CD4-positive, alpha-beta T cell treated with Interleukin-4 for 1 hour (primary cell): Measurements from ENCODE around the gene ANKRD45.
"Not testable (repeated sequence)": the region's sequence is repeated elsewhere in the genome, so short reads cannot be mapped to it uniquely, and the experiment has no call there.

Experiments used
- DNase-seq, 2 donors: peaks; one replicate each; pipeline ENCODE4 v3.0.0-alpha.2; 2020 to 2022

Gene ANKRD45

DNA sequence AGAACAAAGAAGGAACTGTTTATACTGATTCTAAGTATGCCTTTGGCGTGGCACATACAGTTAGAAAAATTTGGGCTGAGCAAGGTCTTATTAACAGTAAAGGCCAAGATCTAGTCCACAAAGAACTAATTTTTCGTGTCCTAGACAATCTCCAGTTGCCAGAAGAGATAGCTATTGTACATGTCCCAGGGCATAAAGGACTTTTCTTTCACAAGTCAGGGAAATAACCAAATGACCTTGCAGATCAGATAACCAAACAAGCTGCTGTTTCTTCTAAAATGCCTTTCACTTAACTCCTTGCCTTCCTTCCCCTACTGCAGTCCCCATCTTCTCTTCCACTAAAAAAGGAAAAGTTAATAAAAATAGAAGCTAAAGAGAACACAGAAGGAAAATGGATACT, 30.5 kb downstream of the ANKRD45 start:
- no peak for DNase-seq

DNA sequence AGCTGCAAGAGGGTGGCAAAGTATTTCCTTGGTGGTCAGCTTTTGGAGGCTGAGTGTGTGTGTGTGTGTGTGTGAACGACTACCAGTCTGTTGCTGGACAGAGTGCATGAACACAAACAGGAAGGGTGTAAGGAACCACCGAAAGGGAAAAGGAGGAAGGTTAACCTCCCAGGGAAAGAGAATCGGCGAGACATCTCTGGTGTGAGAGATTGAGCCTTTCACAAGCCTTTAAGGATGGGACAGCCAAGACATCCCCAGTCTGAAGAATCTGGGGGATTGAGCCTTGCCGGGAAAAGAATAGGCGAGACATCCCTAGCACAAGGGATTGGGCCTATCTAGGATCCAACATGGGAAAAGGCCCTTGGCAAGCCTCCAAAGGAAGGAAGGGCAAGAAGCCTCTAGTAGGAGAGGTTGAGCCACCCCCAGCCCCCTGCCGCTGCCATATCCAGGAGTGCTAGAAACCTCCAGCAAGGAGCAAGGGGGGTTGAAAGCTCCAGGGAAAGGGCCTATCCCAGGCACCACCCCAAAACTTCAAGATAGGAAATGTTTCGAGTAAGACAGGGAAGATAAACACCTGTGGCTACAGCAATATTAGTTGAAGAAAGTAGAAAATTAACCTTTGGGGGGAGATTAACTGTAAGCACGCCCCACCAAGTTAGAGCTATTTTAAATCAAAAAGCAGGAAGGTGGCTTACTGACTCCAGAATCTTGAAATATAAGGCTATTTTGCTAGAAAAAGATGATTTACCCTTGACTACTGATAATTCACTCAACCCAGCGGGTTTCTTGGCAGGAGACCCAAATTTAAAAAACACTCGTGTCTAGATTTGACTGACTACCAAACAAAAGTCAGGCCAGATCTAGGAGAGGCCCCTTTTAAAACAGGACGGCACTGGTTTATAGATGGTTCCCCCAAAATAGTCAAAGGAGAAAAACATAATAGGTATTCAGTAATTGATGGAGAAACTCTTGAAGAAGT, 31.3 kb downstream of the ANKRD45 start:
- DNase-seq: no peak

DNA sequence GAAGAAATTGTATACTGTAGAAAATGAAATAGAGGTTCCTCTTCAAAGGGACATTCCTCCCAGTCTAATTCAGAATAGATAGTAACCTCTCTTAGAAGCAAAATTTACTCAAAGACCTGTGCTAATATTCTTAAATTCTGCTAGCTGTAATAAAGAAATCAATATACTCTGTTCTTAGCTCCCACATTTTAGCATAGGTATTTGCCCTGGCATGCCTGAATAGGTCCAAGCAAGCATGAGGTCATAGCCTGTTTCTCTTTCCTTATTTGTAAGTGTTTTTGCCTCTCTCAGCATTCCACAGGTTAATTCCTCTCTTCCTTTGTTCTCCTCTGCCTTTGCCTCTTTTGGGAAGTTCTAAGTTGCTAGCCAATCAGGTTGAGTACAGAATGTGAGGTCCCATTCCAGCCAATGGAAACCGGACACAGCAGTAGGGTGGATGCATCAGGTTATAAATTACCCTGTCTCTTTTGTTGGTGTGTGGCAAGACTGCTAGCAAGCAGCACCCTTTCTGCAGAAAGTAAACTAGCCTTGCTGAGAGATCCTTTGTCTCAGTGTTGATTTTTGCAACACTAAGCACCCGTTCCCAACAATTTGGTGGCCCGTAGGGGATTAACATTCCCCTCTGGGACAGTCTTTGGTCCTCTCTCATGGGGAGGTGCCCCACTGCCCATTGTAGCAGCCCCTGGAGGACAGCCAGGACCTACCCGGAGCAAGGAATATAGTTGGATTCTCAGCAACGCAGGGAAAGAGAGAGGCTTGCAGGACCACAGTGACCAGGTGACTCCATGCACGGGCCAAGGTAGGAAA, 32.2 kb downstream of the ANKRD45 start:
- DNase-seq: not testable (repeated sequence)

DNA sequence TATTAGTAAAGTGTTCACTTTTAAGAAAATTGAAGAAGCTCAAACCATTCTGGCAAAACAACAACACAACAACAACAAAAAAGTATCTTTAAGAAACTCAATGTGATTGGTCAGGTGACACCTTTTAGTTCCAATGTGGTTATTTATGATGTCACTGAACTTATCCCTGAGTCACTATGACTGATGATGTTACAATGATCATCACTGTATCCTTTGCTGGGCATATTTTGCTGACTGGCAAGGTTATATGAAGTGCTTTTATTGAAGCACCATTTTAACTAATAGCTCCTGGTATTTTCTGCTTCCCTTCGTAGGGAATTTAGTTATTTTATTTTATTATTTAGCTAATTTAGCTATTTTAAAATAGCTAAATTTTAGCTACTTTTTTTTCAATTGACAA, 34.5 kb downstream of the ANKRD45 start, which contains the start of gene TEX50:
TSS of gene TEX50 (plus strand) at position 223 of the 400 bp plus-strand sequence. CDS start 184 bp downstream, outside the sequence.
- no peak for DNase-seq

DNA sequence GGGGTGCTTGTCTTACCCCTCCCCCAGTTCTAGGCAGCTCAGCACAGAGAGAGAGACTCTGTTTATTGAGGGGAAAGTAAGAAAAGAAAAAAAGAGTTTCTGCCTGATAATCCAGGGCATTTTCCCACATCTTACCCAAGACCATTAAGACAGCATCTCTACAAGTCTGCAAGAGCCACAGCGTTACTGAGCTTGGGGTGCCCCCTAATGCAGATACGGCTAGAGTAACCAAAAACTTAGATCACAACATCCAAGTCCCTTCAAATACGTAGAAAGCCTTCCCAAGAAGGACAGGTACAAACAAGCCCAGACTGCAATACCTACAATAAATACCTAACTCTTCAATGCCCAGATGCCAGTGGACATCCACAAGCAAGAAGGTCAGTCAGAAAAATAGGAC, 40.8 kb downstream of the ANKRD45 start:
- peak in 1 of 2 donors; percentile 9 for DNase-seq

DNA sequence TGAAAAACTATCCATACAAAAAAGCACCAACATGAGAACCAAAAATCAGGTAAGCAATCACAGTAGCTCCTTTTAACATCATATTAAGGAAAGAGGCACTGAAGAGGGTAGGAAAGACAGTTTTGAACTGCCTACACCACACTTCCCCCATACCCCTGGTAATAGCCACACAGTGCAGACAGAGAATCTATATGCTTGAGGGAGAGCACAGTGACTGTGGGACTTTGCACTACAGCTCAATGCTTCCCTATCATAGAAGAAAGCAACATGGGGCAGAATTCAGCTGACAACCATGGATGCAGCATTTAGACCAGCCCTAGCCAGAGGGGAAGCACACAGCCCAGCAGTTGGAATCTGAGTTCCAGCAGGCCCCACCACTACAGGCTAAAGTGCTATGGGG, 42.4 kb downstream of the ANKRD45 start:
- no peak for DNase-seq

DNA sequence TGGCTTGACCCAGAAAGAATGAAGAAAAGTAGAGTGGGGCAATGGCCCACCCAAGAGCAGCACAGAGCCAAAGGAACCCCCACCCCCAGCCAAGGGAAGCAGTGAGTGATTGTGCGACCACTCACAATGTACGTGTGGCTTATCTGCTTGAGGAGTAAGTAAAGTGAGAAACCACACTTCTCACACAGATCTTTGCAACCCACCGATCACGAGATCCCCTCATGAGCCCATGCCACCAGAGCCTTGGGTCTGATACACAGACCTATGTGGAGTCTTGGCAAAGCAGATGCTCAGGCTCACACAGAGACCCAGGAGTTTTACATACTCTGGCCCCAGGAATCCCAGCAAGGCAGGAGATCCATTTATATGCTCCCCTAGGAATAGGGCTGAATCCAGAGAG, 52.8 kb downstream of the ANKRD45 start:
- DNase-seq: no peak

DNA sequence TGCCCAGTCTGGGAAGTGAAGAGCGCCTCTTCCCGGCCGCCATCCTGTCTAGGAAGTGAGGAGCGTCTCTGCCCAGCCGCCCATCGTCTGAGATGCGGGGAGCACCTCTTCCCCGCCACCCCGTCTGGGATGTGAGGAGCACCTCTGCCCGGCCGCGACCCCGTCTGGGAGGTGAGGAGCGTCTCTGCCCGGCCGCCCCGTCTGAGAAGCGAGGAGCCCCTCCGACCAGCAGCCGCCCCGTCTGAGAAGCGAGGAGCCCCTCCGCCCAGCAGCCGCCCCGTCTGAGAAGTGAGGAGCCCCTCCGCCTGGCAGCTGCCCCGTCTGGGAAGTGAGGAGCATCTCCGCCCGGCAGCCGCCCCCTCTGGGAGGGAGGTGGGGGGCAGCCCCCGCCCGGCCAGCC, 56.6 kb downstream of the ANKRD45 start:
- DNase-seq: not testable (repeated sequence)

DNA sequence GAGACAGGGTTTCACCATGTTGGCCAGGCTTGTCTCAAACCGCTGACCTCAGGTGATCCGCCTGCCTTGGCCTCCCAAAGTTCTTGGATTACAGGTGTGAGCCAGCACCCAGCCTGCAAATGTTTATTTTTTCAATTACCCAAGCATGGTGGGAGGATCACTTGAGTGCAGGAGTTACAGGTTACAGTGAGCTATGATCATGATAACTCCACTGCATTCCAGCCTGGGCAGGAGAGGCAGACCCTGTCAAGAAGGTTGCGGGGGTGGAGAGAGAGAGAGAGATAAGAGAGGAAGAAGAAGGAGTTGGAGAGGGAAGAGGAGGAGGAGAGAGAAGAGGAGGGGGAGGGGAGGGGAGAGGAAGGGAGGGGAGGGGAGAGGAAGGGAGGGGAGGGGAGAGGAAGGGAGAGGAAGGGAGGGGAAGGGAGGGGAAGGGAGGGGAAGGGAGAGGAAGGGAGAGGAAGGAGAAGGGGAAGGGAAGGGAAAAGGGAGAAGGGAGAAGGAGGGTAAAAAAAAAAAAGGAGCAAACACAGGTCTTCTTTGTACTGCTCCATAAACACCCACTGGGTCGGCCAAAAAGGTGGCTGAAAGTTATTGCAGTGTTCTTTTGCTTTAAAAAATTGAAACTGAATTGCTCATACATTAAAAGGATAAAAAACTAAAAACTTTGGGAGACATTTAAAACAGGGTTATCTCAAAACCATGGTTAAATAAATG, 61.0 kb downstream of the ANKRD45 start:
- no peak for DNase-seq

DNA sequence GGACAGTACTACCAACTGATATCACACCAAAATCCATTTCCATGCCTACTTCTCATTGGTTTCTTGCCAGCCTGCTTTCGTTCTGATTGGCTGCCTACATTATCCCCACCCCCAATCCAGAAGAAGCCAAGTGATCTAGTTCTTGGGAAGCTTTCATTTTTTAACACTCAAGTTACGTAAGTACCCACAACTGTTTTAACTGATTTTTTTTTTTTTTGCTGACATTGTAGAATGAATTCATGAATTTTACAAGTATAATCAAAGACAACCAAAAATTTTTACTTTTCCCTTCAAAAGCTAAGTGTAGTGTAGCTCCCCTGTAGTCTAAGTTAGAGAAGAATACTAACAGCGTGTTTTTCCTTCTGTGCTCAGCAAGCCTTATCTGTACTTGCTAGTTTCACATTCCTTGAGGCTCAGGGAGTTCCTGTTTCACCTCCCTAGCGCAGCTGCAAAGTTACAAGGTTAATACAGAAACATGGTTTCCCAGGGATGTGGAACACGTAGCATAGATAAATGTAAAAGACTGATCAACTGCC, 66.5 kb downstream of the ANKRD45 start, which contains the start of gene SLC9C2:
TSS of gene SLC9C2 (minus strand) at position 17 of the 536 bp plus-strand sequence. CDS start 1,296 bp downstream, outside the sequence.
- no peak for DNase-seq

DNA sequence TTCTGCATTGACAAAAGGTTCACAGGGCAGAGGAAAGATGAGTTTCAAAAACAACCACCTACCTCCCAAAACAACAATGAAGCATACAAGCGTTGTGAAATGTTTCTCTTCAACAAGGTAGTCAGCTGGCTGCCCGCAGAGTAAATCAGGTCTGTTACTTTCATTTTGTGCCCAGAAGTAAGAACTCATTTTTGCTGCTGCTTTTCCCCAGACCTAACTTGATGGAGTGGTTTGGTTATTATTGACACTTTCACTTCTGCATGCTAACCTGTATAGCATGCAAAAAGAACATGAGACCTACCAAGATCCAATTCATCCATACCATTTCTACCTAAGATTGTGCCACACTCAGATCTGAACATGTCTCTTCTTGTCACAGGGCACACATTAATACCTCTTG, 68.1 kb downstream of the ANKRD45 start:
- DNase-seq: no peak

DNA sequence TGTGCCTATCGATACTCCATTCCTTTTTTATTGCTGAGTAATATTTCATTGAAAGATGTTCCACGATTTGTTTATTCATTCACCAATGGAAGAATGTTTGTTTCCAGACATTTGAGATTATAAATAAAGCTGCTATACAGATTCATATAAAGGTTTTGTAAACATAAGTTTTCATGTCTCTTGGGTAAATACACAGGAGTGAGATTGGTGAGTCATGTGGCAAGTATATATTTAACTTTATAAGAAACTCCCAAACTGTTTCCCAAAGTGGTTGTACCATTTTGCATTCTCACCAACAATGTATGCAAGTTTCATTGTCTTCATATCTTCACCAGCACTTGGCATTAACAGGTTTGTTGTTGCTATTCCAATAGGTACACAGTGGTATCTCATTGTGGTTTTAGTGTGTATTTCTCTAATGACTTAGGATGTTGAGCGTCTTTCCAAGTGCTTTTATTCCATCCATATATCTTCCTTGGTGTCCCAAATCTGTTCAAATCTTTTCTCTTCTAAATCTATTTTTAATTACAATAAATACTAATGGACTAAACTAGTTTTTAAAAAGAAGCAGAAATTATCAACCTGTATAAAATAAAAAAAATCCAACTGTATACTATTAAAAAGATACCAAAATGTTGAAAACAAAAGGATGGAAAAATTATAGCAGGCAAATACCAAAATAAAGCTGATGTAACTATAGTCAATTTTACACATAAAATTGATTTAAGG, 73.4 kb downstream of the ANKRD45 start:
- DNase-seq: no peak

DNA sequence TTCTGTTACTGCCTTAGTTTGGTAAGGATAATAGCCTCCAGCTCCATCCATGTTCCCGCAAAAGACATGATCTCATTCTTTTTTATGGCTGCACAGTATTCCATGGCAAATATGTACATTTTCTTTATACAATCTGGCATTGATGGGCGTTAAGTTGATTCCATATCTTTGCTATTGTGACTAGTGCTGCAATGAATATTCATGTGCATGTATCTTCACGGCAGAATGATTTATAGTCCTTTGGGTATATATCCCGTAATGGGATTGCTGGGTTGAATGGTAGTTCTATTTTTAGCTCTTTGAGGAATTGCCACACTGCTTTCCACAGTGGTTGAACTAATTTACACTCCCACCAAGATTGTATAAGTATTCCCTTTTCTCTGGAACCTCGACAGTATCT, 78.5 kb downstream of the ANKRD45 start:
- DNase-seq: not testable (repeated sequence)

DNA sequence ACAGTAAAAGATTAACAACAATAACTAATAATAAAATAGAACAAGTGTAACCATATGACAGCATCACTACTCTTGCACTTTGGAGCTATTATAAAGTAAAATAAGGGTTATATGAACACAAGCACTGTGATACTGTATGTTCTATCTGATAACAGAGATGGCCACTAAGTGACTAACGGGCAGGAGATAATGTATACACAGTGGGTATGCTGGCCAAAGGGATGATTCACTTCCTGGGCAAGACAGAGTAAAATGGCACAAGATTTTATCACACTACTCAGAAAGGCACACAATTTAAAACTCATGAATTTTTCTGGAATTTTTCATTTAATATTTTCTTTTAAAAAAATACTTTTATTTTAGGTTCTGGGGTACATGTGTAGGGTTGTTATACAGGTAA, 79.1 kb downstream of the ANKRD45 start:
- no peak for DNase-seq

DNA sequence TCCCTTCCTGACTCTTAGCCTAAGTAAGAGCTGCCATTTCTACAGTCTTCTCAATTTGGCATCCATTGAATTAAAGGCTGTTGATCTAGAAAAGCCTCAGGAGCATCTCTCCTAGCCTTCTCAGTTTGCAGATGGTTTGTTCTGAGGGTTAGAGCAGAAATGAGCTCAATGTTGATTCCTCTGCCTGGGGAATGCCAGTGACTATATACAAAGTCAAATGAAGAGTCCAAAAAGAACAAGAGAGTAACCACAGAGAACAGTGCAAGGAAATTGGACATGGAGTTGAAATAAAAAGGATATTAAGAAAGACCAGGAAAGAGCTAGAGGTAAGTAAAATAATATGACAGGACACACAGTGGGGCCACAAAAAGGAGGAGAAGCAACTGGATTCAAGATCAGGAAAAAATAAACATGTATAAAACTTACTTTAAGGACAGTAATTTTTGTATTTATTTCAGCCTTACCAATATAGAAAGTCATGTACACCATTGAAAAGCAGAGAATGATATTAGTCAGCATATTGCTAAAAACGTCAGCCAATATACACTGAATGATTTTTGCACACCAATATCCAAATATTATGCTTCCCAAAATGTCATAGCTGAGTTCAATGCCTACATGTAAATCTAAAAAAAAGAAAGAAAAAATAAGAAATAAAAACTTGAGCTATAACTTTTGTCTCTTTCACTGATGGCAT, 88.1 kb downstream of the ANKRD45 start:
- DNase-seq: no peak

DNA sequence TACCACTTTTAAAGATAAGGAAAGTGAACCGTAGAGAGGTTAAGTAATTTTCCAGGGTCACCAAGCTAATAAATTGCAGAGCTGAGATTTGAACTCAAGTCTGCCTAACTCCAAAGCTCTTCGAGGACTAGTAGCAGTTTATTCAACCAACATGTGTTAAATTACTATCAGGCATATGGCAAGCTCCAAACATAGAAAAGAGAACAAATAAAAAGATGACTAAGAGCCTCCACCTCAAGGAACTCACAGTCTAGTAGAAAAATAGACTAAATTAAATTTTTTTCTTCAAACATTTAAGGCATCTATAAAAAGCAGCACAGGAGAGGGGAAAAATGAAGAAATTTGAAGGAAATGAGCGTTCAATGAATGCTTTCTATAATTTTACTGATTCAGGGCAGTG, 89.0 kb downstream of the ANKRD45 start:
- no peak for DNase-seq

DNA sequence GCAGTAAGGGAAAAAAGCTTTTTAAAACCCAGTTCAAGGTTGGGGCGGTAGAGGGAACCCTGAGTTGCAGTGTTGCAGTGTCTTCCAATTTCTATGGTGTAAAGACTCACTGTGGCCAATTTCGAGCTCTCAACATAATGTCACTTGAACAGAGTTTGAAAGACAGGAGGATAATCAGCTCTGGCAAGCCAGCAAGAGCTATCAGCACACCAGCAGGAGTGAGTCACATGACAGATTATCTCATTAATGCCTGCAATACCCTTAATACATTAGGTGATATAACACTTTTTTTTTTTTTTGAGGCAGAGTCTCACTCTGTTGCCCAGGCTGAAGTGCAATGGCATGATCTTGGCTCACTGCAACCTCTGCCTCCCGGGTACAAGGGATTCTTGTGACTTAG, 89.6 kb downstream of the ANKRD45 start:
- DNase-seq: no peak

DNA sequence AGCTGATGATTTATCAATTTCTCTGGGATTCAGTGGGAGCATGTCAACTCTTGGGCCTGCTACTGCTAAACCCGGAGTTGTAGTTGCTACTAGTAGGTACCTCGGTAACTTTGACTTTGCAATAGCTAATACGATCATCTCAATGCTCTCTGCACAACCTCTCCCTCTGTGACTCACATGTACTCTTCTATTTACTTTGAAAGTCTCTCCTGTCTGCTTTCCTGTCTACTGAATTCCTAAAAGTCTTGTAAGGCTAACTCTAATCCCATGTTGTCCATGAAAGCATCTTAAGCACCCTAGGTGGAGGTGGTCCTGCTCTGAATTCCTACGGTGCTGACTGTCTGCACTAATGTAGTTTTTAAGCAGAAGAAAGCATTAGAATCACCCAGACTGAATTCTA, 96.1 kb downstream of the ANKRD45 start:
- no peak for DNase-seq

DNA sequence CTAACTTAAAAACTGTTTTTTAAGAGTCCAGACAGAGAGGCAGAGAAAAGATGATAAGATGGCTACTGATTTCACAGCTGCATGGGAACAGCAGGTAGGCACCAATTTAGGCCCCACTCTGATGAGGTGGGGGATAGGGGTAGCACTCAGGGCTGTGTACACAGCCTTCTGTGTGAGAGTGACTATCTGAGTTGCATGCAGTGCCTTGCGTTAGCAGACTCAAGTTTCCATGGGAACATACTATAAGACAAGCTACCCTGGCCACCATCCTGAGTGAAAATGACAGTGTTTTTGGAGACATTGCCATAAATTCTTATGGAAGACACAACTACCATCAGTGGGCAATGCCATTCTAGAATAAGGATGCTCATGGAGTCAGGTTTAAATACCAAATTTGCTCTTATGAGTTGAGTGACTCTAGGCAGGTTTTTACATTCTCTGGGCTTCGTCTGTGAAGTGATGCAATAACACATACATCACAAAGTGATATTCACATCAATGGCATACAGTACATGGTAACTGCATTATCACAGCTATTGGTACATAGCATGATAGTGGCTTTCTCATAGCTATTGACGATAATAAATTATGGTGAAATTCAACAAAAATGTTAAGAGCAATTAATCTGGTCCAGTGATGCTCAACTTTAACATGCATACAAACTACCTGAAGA, 97.3 kb downstream of the ANKRD45 start:
- no peak for DNase-seq

DNA sequence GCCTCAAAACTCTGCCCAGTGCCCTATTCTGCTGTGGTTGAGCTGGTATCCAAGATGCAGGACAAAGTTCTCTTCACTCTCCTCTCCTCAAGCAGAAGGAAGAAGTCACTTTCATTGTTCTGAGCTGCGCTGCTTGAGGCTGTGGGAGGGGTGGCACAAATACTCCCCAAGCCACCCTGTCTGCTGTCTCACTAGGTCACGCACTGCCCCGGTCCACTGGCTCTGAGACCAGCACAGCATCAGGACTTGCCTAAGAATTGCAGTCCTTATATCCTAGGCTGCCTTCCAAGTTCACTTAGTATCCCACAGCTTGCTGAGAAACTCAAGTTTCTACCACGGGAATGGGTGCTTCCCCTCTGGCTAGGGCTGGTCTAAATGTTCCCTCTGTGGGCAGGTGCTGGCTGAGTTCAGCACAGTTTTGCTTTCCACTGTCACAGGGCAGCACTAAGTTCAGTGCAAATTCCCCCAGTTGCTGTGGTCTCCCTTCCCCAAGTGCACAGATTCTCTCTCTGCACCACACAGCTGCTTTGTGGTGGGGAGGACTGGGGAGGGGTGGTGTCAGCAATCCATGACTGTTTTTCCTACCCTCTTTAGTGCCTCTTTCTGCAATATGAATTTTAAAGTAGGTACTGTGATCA, 99.2 kb downstream of the ANKRD45 start:
- DNase-seq: no peak
